Measurements from ENCODE around the gene IMPDH1.

DNA sequence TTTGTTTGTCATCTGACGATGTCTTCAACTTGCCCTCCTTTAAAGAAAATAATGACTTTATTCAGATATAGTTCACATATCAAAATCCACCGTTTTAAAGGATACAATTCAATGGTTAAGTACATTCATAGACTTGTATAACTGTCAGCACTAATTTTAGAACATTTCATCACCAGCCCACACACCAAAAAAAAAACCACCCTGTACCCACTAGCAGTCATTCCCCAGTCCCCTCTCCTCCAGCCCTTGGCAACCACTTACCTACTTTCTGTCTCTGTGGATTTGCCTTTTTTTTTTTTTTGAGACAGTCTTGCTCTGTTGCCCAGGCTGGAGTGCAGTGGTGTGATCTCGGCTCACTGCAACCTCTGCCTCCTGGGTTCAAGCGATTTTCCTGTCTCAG is 40.6 kb upstream of the IMPDH1 start:
- TF ChIP-seq, protein P1, sequence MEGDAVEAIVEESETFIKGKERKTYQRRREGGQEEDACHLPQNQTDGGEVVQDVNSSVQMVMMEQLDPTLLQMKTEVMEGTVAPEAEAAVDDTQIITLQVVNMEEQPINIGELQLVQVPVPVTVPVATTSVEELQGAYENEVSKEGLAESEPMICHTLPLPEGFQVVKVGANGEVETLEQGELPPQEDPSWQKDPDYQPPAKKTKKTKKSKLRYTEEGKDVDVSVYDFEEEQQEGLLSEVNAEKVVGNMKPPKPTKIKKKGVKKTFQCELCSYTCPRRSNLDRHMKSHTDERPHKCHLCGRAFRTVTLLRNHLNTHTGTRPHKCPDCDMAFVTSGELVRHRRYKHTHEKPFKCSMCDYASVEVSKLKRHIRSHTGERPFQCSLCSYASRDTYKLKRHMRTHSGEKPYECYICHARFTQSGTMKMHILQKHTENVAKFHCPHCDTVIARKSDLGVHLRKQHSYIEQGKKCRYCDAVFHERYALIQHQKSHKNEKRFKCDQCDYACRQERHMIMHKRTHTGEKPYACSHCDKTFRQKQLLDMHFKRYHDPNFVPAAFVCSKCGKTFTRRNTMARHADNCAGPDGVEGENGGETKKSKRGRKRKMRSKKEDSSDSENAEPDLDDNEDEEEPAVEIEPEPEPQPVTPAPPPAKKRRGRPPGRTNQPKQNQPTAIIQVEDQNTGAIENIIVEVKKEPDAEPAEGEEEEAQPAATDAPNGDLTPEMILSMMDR (IDR thresholded peaks at IDR 0.05; ENCODE audit: low read length), result no peak
- no peak for TF ChIP-seq EZH2 (optimal IDR thresholded peaks at IDR 0.05; ENCODE audit: low read depth, low read length)
